Measurements from ENCODE around the gene ONECUT1.
"Not testable (repeated sequence)": the region's sequence is repeated elsewhere in the genome, so short reads cannot be mapped to it uniquely, and the experiment has no call there.

ONECUT1 gene

GRCh38 chr15:52790169-52790708 lies at the start of gene ONECUT1:
Gene ONECUT1 (minus strand): TSS chr15:52790336. CDS start chr15:52789884, 452 bp downstream.
- peak within 1 kb of the TSS; percentile 23; the same call in 1 of the 2 replicates for H3K27ac ChIP-seq
- TF ChIP-seq CTCF (conservative IDR thresholded peaks at IDR 0.05), result no peak

GRCh38 chr15:52834379-52834778 lies 44.2 kb upstream of the ONECUT1 start:
- TF ChIP-seq CTCF (conservative IDR thresholded peaks at IDR 0.05), result no peak
- no peak overlapping the region for H3K27ac ChIP-seq

- H3K27ac ChIP-seq, result not testable (repeated sequence)
These were observed 34.2 kb upstream of the ONECUT1 start for GRCh38 chr15:52824169-52824942.

GRCh38 chr15:52822475-52822874 lies 32.3 kb upstream of the ONECUT1 start:
- no peak for TF ChIP-seq CTCF (conservative IDR thresholded peaks at IDR 0.05)
- no peak overlapping the region for H3K27ac ChIP-seq

GRCh38 chr15:52819253-52819652 lies 29.1 kb upstream of the ONECUT1 start:
- H3K27ac ChIP-seq, result no peak overlapping the region
- no peak for TF ChIP-seq CTCF (conservative IDR thresholded peaks at IDR 0.05)

GRCh38 chr15:52815899-52816298 lies 25.8 kb upstream of the ONECUT1 start:
- not testable (repeated sequence) for H3K27ac ChIP-seq

- TF ChIP-seq CTCF (conservative IDR thresholded peaks at IDR 0.05), result no peak
- H3K27ac ChIP-seq, result no peak overlapping the region
These were observed 18.9 kb upstream of the ONECUT1 start for GRCh38 chr15:52808996-52809395.

- no peak overlapping the region for H3K27ac ChIP-seq
- TF ChIP-seq CTCF (conservative IDR thresholded peaks at IDR 0.05), result no peak
These were observed 18.3 kb upstream of the ONECUT1 start for GRCh38 chr15:52808441-52808840.
